ENCODE measurements around the gene ZNF318.

- TF ChIP-seq CTCF (IDR thresholded peaks at IDR 0.05) (no peak), POLR2A (IDR thresholded peaks at IDR 0.05) (no peak)
These were observed 32.3 kb upstream of the ZNF318 start for GRCh38 chr6:43401730-43402129.
